HG03432 (cell line): ENCODE measurements around the gene ACTG1.

Source experiments
- ATAC-seq: cut with Tn5 transposase; IDR thresholded peaks from one replicate; pipeline ENCODE4 v1.9.1; 2021; ENCODE audit warnings: mild to moderate bottlenecking, moderate library complexity; ENCODE audit not compliant: unreplicated experiment

ACTG1 gene

GRCh38 chr17:81518113-81518784 lies 5.7 kb upstream of the ACTG1 start:
- ATAC-seq, result no peak

- ATAC-seq, result peak; percentile 25
Measured at GRCh38 chr17:81517339-81518112, 4.9 kb upstream of the ACTG1 start.

- ATAC-seq, result no peak
Measured at GRCh38 chr17:81517009-81517338, 4.4 kb upstream of the ACTG1 start.

GRCh38 chr17:81516439-81516838 lies 3.8 kb upstream of the ACTG1 start:
- ATAC-seq, result no peak

GRCh38 chr17:81515530-81516041 lies 3.0 kb upstream of the ACTG1 start:
- no peak for ATAC-seq

- peak; percentile 21 for ATAC-seq
Measured at GRCh38 chr17:81514739-81515529, 2.3 kb upstream of the ACTG1 start.

GRCh38 chr17:81514489-81514738 lies 1.8 kb upstream of the ACTG1 start:
- ATAC-seq, result no peak

GRCh38 chr17:81513753-81514488 lies 1.3 kb upstream of the ACTG1 start:
- peak; percentile 2 for ATAC-seq

- ATAC-seq, result peak; percentile 2
Measured at GRCh38 chr17:81513372-81513752, 763 bp upstream of the ACTG1 start.

GRCh38 chr17:81511804-81512561 lies 616 bp downstream of the ACTG1 start:
- ATAC-seq, result no peak

- ATAC-seq, result no peak
Measured at GRCh38 chr17:81511554-81511803, 1.1 kb downstream of the ACTG1 start.

GRCh38 chr17:81510785-81511553 lies 1.6 kb downstream of the ACTG1 start:
- no peak for ATAC-seq

- no peak for ATAC-seq
Measured at GRCh38 chr17:81509972-81510784, 2.4 kb downstream of the ACTG1 start.

- ATAC-seq, result no peak
Measured at GRCh38 chr17:81509207-81509971, 3.2 kb downstream of the ACTG1 start.

- ATAC-seq, result no peak
Measured at GRCh38 chr17:81508639-81509206, 3.9 kb downstream of the ACTG1 start.

GRCh38 chr17:81503619-81504018 lies 9.0 kb downstream of the ACTG1 start:
- ATAC-seq, result no peak

- no peak for ATAC-seq
Measured at GRCh38 chr17:81502471-81503017, 10.1 kb downstream of the ACTG1 start.

GRCh38 chr17:81500047-81500446 lies 12.6 kb downstream of the ACTG1 start:
- ATAC-seq, result no peak
